ENCODE data around the gene BANP.
"Not testable (repeated sequence)": the region's sequence is repeated elsewhere in the genome, so short reads cannot be mapped to it uniquely, and the experiment has no call there.

The BANP gene

GRCh38 chr16:87970186-87970585 lies 19.0 kb downstream of the BANP start:
- no peak for DNase-seq

- no peak for DNase-seq
Observed at GRCh38 chr16:87971933-87972332, 20.7 kb downstream of the BANP start.

GRCh38 chr16:87973717-87974116 lies 22.5 kb downstream of the BANP start:
- DNase-seq: no peak

- DNase-seq: no peak
Observed at GRCh38 chr16:87974178-87974577, 22.9 kb downstream of the BANP start.

GRCh38 chr16:87976665-87977064 lies 25.4 kb downstream of the BANP start:
- DNase-seq: no peak

GRCh38 chr16:87978127-87978526 lies 26.9 kb downstream of the BANP start:
- no peak for DNase-seq

- DNase-seq: no peak
Observed at GRCh38 chr16:87979352-87979751, 28.1 kb downstream of the BANP start.

- DNase-seq: not testable (repeated sequence)
Observed at GRCh38 chr16:87979911-87980630, 28.8 kb downstream of the BANP start.

GRCh38 chr16:87981376-87981775 lies 30.1 kb downstream of the BANP start:
- DNase-seq: not testable (repeated sequence)

GRCh38 chr16:87982581-87983041 lies 31.4 kb downstream of the BANP start:
- DNase-seq: no peak

- not testable (repeated sequence) for DNase-seq
Observed at GRCh38 chr16:87983072-87983736, 32.0 kb downstream of the BANP start.

GRCh38 chr16:87983737-87984097 lies 32.5 kb downstream of the BANP start:
- DNase-seq: not testable (repeated sequence)

- DNase-seq: not testable (repeated sequence)
Observed at GRCh38 chr16:87984180-87984579, 32.9 kb downstream of the BANP start.

- no peak for DNase-seq
Observed at GRCh38 chr16:87984632-87985267, 33.5 kb downstream of the BANP start.

GRCh38 chr16:87985493-87985892 lies 34.3 kb downstream of the BANP start:
- DNase-seq: not testable (repeated sequence)

- DNase-seq: not testable (repeated sequence)
Observed at GRCh38 chr16:87986361-87986849, 35.2 kb downstream of the BANP start.

GRCh38 chr16:87988596-87988995 lies 37.4 kb downstream of the BANP start:
- DNase-seq: not testable (repeated sequence)

GRCh38 chr16:87990254-87990653 lies 39.0 kb downstream of the BANP start:
- not testable (repeated sequence) for DNase-seq

GRCh38 chr16:87992142-87992541 lies 40.9 kb downstream of the BANP start:
- not testable (repeated sequence) for DNase-seq

GRCh38 chr16:87993901-87994300 lies 42.7 kb downstream of the BANP start:
- no peak for DNase-seq

GRCh38 chr16:87995644-87996043 lies 44.4 kb downstream of the BANP start:
- DNase-seq: no peak

- DNase-seq: no peak
Observed at GRCh38 chr16:87996962-87997880, 46.0 kb downstream of the BANP start.
